ENCODE data around the gene DNAI7. TPM values are rescaled to one million over a fixed set of nuclear protein-coding genes. Genes with fewer than 3 reads are reported as not detected.

Gene DNAI7
- total RNA-seq, 1 experiment from 2014 or later, result 0.33 TPM

DNA sequence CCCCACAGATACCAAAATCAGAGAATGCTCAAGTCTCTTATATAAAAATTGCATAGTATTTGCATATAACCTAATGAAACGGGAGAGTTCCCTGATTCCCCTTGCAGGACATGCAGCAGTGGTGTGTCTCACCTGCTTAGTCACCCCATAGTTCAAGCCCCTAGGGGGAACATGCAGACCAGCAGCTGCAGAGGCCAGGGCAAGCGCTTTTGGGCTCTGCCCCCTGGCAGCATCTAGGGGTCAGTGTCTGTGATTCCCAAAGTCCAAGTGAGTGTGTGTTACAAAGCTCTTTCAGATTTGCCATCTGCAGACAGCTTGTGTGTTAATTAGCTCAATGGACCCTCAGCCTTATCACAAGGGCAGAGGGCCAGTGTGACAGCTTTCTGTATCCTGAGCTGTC is 110.1 kb downstream of the DNAI7 start:
- TF ChIP-seq, protein P1, sequence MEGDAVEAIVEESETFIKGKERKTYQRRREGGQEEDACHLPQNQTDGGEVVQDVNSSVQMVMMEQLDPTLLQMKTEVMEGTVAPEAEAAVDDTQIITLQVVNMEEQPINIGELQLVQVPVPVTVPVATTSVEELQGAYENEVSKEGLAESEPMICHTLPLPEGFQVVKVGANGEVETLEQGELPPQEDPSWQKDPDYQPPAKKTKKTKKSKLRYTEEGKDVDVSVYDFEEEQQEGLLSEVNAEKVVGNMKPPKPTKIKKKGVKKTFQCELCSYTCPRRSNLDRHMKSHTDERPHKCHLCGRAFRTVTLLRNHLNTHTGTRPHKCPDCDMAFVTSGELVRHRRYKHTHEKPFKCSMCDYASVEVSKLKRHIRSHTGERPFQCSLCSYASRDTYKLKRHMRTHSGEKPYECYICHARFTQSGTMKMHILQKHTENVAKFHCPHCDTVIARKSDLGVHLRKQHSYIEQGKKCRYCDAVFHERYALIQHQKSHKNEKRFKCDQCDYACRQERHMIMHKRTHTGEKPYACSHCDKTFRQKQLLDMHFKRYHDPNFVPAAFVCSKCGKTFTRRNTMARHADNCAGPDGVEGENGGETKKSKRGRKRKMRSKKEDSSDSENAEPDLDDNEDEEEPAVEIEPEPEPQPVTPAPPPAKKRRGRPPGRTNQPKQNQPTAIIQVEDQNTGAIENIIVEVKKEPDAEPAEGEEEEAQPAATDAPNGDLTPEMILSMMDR (IDR thresholded peaks at IDR 0.05; ENCODE audit: unreplicated experiment), result no peak
- Mint-ChIP-seq H3K4me3 (ENCODE audit: low read depth, unreplicated experiment) (no peak overlapping the region), H3K4me1 (ENCODE audit: low read depth, unreplicated experiment) (no peaks in the 10 kb centered on the region), H3K27me3 (ENCODE audit: unreplicated experiment) (no peaks in the 10 kb centered on the region), H3K36me3 (ENCODE audit: insufficient read depth, unreplicated experiment) (no peaks in the 10 kb centered on the region), H3K27ac (ENCODE audit: unreplicated experiment) (no peak overlapping the region), H3K9me3 (ENCODE audit: low read depth, unreplicated experiment) (no peaks in the 10 kb centered on the region)
- CTCF ChIA-PET, result no interaction called here
- BruUV-seq (replicated peaks), result no TSS peak
- intact Hi-C loops (cut with micrococcal nuclease; ENCODE audit: unreplicated experiment), result no loop called here
- DNase-seq, result no peak

DNA sequence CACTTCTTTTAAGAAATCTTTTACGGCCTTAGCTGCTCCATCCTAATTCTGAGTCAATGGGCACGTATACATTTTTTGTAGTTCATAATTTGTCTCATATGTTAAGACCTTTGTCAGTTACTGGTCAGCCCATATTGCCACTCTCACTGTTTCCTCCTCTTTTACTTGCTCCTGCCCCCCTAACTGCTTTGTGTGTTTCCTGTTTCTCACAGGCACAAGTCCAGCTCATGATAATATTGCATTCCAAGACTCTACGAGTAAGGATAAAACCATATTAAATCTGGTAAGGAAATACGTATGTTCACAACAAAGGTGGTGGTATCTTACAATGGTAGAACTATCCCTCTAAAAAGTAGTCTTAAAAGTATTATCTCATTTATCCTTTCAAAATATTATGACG is 111.7 kb downstream of the DNAI7 start:
- Mint-ChIP-seq H3K36me3 (ENCODE audit: insufficient read depth, unreplicated experiment) (no peaks in the 10 kb centered on the region), H3K27ac (ENCODE audit: unreplicated experiment) (no peak overlapping the region), H3K4me1 (ENCODE audit: low read depth, unreplicated experiment) (no peaks in the 10 kb centered on the region), H3K27me3 (ENCODE audit: unreplicated experiment) (no peaks in the 10 kb centered on the region), H3K4me3 (ENCODE audit: low read depth, unreplicated experiment) (no peak overlapping the region), H3K9me3 (ENCODE audit: low read depth, unreplicated experiment) (no peaks in the 10 kb centered on the region)
- no TSS peak for BruUV-seq (replicated peaks)
- DNase-seq, result no peak
- CTCF ChIA-PET, result no interaction called here
- intact Hi-C loops (cut with micrococcal nuclease; ENCODE audit: unreplicated experiment), result no loop called here
- TF ChIP-seq, protein P1 (IDR thresholded peaks at IDR 0.05; ENCODE audit: unreplicated experiment), result no peak

DNA sequence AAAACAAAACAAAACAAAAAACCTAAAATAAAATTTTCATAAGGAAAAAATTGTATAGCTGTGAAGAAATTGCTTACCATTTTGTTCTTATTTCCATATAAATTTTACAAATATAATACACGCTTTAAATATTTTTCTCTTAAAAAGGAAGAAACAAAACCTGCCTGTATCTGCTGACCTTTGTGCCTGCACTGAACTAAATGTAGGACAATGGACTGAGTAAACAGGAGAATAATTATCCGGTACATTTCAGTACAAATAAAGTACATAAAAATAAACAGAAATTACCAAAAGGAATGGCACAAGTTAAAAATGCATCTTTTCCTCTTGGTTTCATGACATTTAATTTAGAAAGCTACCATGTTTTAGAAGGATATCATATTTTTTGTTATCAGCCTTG is 112.3 kb downstream of the DNAI7 start:
- CTCF ChIA-PET, result no interaction called here
- BruUV-seq (replicated peaks), result no TSS peak
- TF ChIP-seq, protein P1 (IDR thresholded peaks at IDR 0.05; ENCODE audit: unreplicated experiment), result no peak
- Mint-ChIP-seq H3K36me3 (ENCODE audit: insufficient read depth, unreplicated experiment) (no peaks in the 10 kb centered on the region), H3K27ac (ENCODE audit: unreplicated experiment) (no peak overlapping the region), H3K4me1 (ENCODE audit: low read depth, unreplicated experiment) (no peaks in the 10 kb centered on the region), H3K4me3 (ENCODE audit: low read depth, unreplicated experiment) (no peak overlapping the region), H3K27me3 (ENCODE audit: unreplicated experiment) (no peaks in the 10 kb centered on the region), H3K9me3 (ENCODE audit: low read depth, unreplicated experiment) (no peaks in the 10 kb centered on the region)
- intact Hi-C loops (cut with micrococcal nuclease; ENCODE audit: unreplicated experiment), result no loop called here
- no peak for DNase-seq

DNA sequence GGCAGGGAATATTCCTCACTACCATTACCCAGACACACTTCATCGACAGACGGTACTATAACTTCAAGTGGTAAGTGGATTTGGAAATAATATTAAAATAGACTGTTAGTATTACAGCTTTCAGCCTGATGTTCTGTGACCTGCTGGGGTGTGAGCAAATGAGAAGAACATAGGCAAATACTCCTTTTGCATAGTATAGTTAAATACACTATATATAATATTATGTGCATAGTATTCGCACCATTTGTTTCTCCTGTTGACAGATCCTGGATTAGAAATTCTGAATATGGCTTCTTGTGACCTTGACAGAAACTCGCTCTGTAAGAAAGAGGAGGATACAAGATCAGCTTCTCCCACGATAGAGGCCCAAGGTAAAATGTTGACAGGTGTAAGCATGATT is 115.6 kb downstream of the DNAI7 start:
- BruUV-seq (replicated peaks), result no TSS peak
- DNase-seq, result no peak
- H3K4me1 Mint-ChIP-seq (ENCODE audit: low read depth, unreplicated experiment), result no peaks in the 10 kb centered on the region
- H3K27me3 Mint-ChIP-seq (ENCODE audit: unreplicated experiment), result no peaks in the 10 kb centered on the region
- no peak overlapping the region for H3K27ac Mint-ChIP-seq (ENCODE audit: unreplicated experiment)
- no peaks in the 10 kb centered on the region for H3K9me3 Mint-ChIP-seq (ENCODE audit: low read depth, unreplicated experiment)
- TF ChIP-seq, protein P1 (IDR thresholded peaks at IDR 0.05; ENCODE audit: unreplicated experiment), result no peak
- H3K36me3 Mint-ChIP-seq (ENCODE audit: insufficient read depth, unreplicated experiment), result no peaks in the 10 kb centered on the region
- intact Hi-C loops (cut with micrococcal nuclease; ENCODE audit: unreplicated experiment), result no loop called here
- H3K4me3 Mint-ChIP-seq (ENCODE audit: low read depth, unreplicated experiment), result no peak overlapping the region
- CTCF ChIA-PET, result no interaction called here

DNA sequence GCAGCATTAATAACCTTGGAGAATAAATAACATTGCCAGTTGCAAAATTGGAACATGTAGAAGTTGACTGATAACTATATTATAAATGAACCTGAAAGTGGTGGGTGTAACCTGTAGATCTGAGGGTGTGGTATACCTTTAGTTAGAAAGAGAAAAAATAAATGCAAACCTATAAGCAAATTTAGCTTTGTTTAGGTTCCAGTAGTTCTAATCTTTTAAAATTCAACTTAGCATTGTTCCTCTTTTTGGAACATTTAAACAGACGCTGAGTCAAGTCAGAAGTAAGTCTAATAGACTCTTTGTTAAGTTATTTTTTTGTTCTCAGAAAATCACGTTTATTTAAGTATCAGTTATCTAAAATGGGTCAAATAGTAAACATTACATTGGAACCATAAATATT is 120.0 kb downstream of the DNAI7 start:
- no peak for DNase-seq
- TF ChIP-seq, protein P1 (IDR thresholded peaks at IDR 0.05; ENCODE audit: unreplicated experiment), result no peak
- Mint-ChIP-seq H3K36me3 (ENCODE audit: insufficient read depth, unreplicated experiment) (no peaks in the 10 kb centered on the region), H3K9me3 (ENCODE audit: low read depth, unreplicated experiment) (peaks cover 3% of the 10 kb centered on the region), H3K27me3 (ENCODE audit: unreplicated experiment) (no peaks in the 10 kb centered on the region), H3K4me3 (ENCODE audit: low read depth, unreplicated experiment) (no peak overlapping the region), H3K4me1 (ENCODE audit: low read depth, unreplicated experiment) (no peaks in the 10 kb centered on the region), H3K27ac (ENCODE audit: unreplicated experiment) (no peak overlapping the region)
- intact Hi-C loops (cut with micrococcal nuclease; ENCODE audit: unreplicated experiment), result no loop called here
- CTCF ChIA-PET, result no interaction called here
- no TSS peak for BruUV-seq (replicated peaks)

Measured in Calu3 (cell line).